IMR-90 (cell line): ENCODE data around the gene TRAF7. TPM values are rescaled to one million over a fixed set of nuclear protein-coding genes. Genes with fewer than 3 reads are reported as not detected.

Experiments used
- ATAC-seq: fragments of 200-7000 bp; cut with Tn5 transposase; 2 replicates; pipeline ENCODE4 v1.9.1; 2020; ENCODE audit warnings: low read depth, mild to moderate bottlenecking, moderate library complexity
- BruUV-seq: library from RNA; stranded (reverse); fragments of 400-500 nt; replicated peaks from 2 replicates; lab custom pipeline; 2021; lab: Mats Ljungman, UMichigan
- CTCF ChIA-PET: fragments of 300-600 bp; formaldehyde crosslinking; extraction: SDS; loops from one replicate; lab custom pipeline; 2021; ENCODE audit warnings: antibody characterized with exemption; lab: Yijun Ruan, JAX
- POLR2A ChIA-PET: fragments of 300-600 bp; sonication (Branson Sonifier 250); formaldehyde crosslinking; loops from one replicate; lab custom pipeline; 2022; ENCODE audit warnings: antibody characterized with exemption; ENCODE audit not compliant: unreplicated experiment; lab: Charles Lee
- DNase-seq: peaks from one replicate; pipeline ENCODE4 v3.0.0; 2013
- H2AFZ ChIP-seq: replicated peaks from 2 replicates; pipeline ENCODE3; 2013; ENCODE audit warnings: low read length, mild to moderate bottlenecking; ENCODE audit not compliant: poor library complexity
- H2AK5ac ChIP-seq: 2 replicates; pipeline ENCODE4 v1.6.1; 2013; ENCODE audit warnings: low read depth, low read length, inconsistent platforms
- H2AK9ac ChIP-seq: replicated peaks from 2 replicates; pipeline ENCODE3; 2013; ENCODE audit warnings: mild to moderate bottlenecking, low read depth, low read length, moderate library complexity; ENCODE audit not compliant: poor library complexity
- H2BK120ac ChIP-seq: 2 replicates; pipeline ENCODE4 v1.6.1; 2013; ENCODE audit warnings: low read depth, low read length, inconsistent platforms
- H2BK15ac ChIP-seq: 3 replicates; pipeline ENCODE4 v1.6.1; 2013; ENCODE audit warnings: low read depth, low read length, inconsistent platforms
- H2BK20ac ChIP-seq: 2 replicates; pipeline ENCODE4 v1.6.1; 2013; ENCODE audit warnings: low read depth, mild to moderate bottlenecking, inconsistent platforms, low read length, moderate library complexity
- H2BK5ac ChIP-seq: 2 replicates; pipeline ENCODE4 v1.6.1; 2013; ENCODE audit warnings: mild to moderate bottlenecking, low read depth, low read length, inconsistent platforms; ENCODE audit not compliant: poor library complexity, severe bottlenecking
- H3K14ac ChIP-seq: replicated peaks from 2 replicates; pipeline ENCODE4 v1.6.1; 2013; ENCODE audit warnings: low read depth, low read length, inconsistent platforms
- H3K18ac ChIP-seq: 2 replicates; pipeline ENCODE4 v1.6.1; 2013; ENCODE audit warnings: low read depth, low read length, control low read depth
- H3K23ac ChIP-seq: 2 replicates; pipeline ENCODE4 v1.6.1; 2013; ENCODE audit warnings: low read depth, low read length, inconsistent platforms
- H3K27ac ChIP-seq: 2 replicates; pipeline ENCODE4 v1.5.1; 2013; ENCODE audit warnings: mild to moderate bottlenecking, control low read depth, low read length; ENCODE audit not compliant: insufficient read depth
- H3K27me3 ChIP-seq: 2 replicates; pipeline ENCODE4 v1.6.1; 2013; ENCODE audit warnings: low read length; ENCODE audit not compliant: control insufficient read depth, insufficient read depth
- H3K36me3 ChIP-seq: 2 replicates; pipeline ENCODE4 v1.6.1; 2013; ENCODE audit warnings: low read length, mixed read lengths; ENCODE audit not compliant: control insufficient read depth, insufficient read depth
- H3K4ac ChIP-seq: 2 replicates; pipeline ENCODE4 v1.6.1; 2013; ENCODE audit warnings: low read depth, low read length, inconsistent platforms
- H3K4me1 ChIP-seq: 2 replicates; pipeline ENCODE4 v1.6.1; 2013; ENCODE audit warnings: low read length, mixed read lengths; ENCODE audit not compliant: control insufficient read depth, insufficient read depth
- H3K4me2 ChIP-seq: 2 replicates; pipeline ENCODE4 v1.6.1; 2013; ENCODE audit warnings: low read depth, mild to moderate bottlenecking, control low read depth, low read length, moderate library complexity
- H3K4me3 ChIP-seq: 2 replicates; pipeline ENCODE4 v1.5.1; 2013; ENCODE audit warnings: low read depth, mild to moderate bottlenecking, control low read depth, low read length, moderate library complexity; ENCODE audit not compliant: insufficient read depth
- H3K56ac ChIP-seq: 2 replicates; pipeline ENCODE4 v1.6.1; 2013; ENCODE audit warnings: low read length, inconsistent platforms; ENCODE audit not compliant: insufficient read depth; ENCODE audit errors: extremely low read depth
- H3K79me1 ChIP-seq, 2 experiments: 2 replicates each; pipeline ENCODE4 v1.6.1; 2013; ENCODE audit warnings: low read length in 2 of 2, inconsistent platforms in 1 of 2, low read depth in 1 of 2
- H3K9ac ChIP-seq: 2 replicates; pipeline ENCODE4 v1.6.1; 2013; ENCODE audit warnings: low read depth, low read length, control low read depth
- H3K9me1 ChIP-seq: 2 replicates; pipeline ENCODE4 v1.6.1; 2013; ENCODE audit warnings: low read length, inconsistent platforms; ENCODE audit not compliant: insufficient read depth
- H3K9me3 ChIP-seq: 2 replicates; pipeline ENCODE4 v1.6.1; 2013; ENCODE audit warnings: low read length; ENCODE audit not compliant: control insufficient read depth, insufficient read depth
- H4K20me1 ChIP-seq: 2 replicates; pipeline ENCODE4 v1.6.1; 2013; ENCODE audit warnings: low read length, inconsistent platforms; ENCODE audit not compliant: insufficient read depth
- H4K5ac ChIP-seq: 2 replicates; pipeline ENCODE4 v1.6.1; 2013; ENCODE audit warnings: mild to moderate bottlenecking, low read depth, low read length, control low read depth
- H4K8ac ChIP-seq, 2 experiments: 2 replicates each; pipeline ENCODE4 v1.6.1; 2013; ENCODE audit warnings: low read depth in 2 of 2, low read length in 2 of 2, control low read depth in 1 of 2, inconsistent platforms in 1 of 2
- H4K91ac ChIP-seq: 2 replicates; pipeline ENCODE4 v1.6.1; 2013; ENCODE audit warnings: low read depth, low read length, inconsistent platforms; ENCODE audit not compliant: insufficient read depth
- BHLHE40 ChIP-seq: fragments of 150-350 bp; IDR thresholded peaks from 2 replicates; pipeline ENCODE4 v1.6.1; 2016; ENCODE audit warnings: mild to moderate bottlenecking, low read depth, low read length
- CHD1 ChIP-seq: IDR thresholded peaks from 2 replicates; pipeline ENCODE4 v1.6.1; 2012; ENCODE audit warnings: low read depth, low read length, improper control_type of control experiment
- CTCF ChIP-seq: conservative IDR thresholded peaks from 2 replicates; pipeline ENCODE4 v1.5.1; 2012; ENCODE audit warnings: mild to moderate bottlenecking, low read depth, low read length, improper control_type of control experiment
- FOS ChIP-seq: fragments of 150-350 bp; IDR thresholded peaks from 2 replicates; pipeline ENCODE4 v1.6.1; 2016; ENCODE audit warnings: low read depth, low read length
- MAFK ChIP-seq: IDR thresholded peaks from 2 replicates; pipeline ENCODE4 v1.6.1; 2012; ENCODE audit warnings: low read depth, low read length, improper control_type of control experiment
- MAZ ChIP-seq: IDR thresholded peaks from 2 replicates; pipeline ENCODE4 v1.6.1; 2012; ENCODE audit warnings: low read depth, mild to moderate bottlenecking, low read length, improper control_type of control experiment, moderate library complexity, borderline replicate concordance
- MXI1 ChIP-seq: IDR thresholded peaks from 2 replicates; pipeline ENCODE4 v1.6.1; 2012; ENCODE audit warnings: low read depth, mild to moderate bottlenecking, low read length, moderate library complexity, borderline replicate concordance
- POLR2A ChIP-seq: IDR thresholded peaks from 2 replicates; pipeline ENCODE4 v1.6.1; 2012; ENCODE audit warnings: mild to moderate bottlenecking, low read depth, low read length
- RAD21 ChIP-seq: IDR thresholded peaks from 2 replicates; pipeline ENCODE4 v1.6.1; 2012; ENCODE audit warnings: low read length, improper control_type of control experiment
- RCOR1 ChIP-seq: IDR thresholded peaks from 2 replicates; pipeline ENCODE4 v1.6.1; 2012; ENCODE audit warnings: mild to moderate bottlenecking, low read length, improper control_type of control experiment; ENCODE audit not compliant: insufficient replicate concordance
- RFX5 ChIP-seq: IDR thresholded peaks from 2 replicates; pipeline ENCODE4 v1.8.0; 2012; ENCODE audit warnings: low read depth, mild to moderate bottlenecking, low read length, moderate library complexity
- SMC3 ChIP-seq: fragments of 150-350 bp; IDR thresholded peaks from 2 replicates; pipeline ENCODE4 v1.6.1; 2016; ENCODE audit warnings: low read depth, mild to moderate bottlenecking, antibody characterized with exemption, low read length, moderate library complexity
- WGBS, 2 experiments: methylation state at CpG; one replicate each; pipeline versions ENCODE4 v1.1.5 to v1.1.7; 2013; ENCODE audit warnings: missing lambda C conversion rate in 2 of 2; ENCODE audit not compliant: insufficient read length in 1 of 2; ENCODE audit errors: extremely low coverage in 2 of 2; 5-methylcytosine and 5-hydroxymethylcytosine counted together
- dilution Hi-C: fragments of 300-500 bp; cut with HindIII; formaldehyde crosslinking; loops from one replicate; pipeline ENCODE4 v1.14.3; 2018; ENCODE audit warnings: low sequenced_read_pairs; ENCODE audit not compliant: unreplicated experiment
- in situ Hi-C: fragments of 300-500 bp; cut with MboI; formaldehyde crosslinking; loops from 3 replicates; pipeline ENCODE4 v1.14.3; 2019; ENCODE audit warnings: low sequenced_read_pairs, inconsistent platforms, mixed read lengths
- intact Hi-C: fragments of 100-400 bp; cut with micrococcal nuclease; formaldehyde crosslinking; loops from 2 replicates; pipeline ENCODE4 v1.10.0; 2022
- polyA plus RNA-seq, 3 experiments: library from polyadenylated mRNA; depleted of rRNA; stranded (reverse); fragments of >200 nt; gene quantifications; 2 replicates each; pipeline ENCODE4 v1.2.3, GENCODE V29; 2012; ENCODE audit warnings: low replicate concordance in 1 of 3
- total RNA-seq: library from RNA; depleted of rRNA; stranded (reverse); fragments of >200 nt; gene quantifications from 2 replicates; pipeline ENCODE4 v1.2.3, GENCODE V29; 2012
- TF ChIP-seq, protein P1 (sequence below): fragments of 150-350 bp; IDR thresholded peaks from 2 replicates; pipeline ENCODE4 v1.6.1; 2017; ENCODE audit warnings: mild to moderate bottlenecking, antibody characterized with exemption, low read length, low read depth

TRAF7 gene
- total and polyA plus RNA-seq, 2 of the 4 experiments (the other 2 are of a cell fraction): 29.6 to 52.6 TPM

- Histone ChIP-seq H4K8ac (no peak overlapping the region), H3K79me1 (no peaks in the 10 kb centered on the region), H3K36me3 (no peaks in the 10 kb centered on the region), H2BK120ac (no peak overlapping the region), H2BK20ac (no peak overlapping the region), H3K9ac (no peak overlapping the region), H3K23ac (no peak overlapping the region), H4K91ac (no peak overlapping the region), H3K9me1 (peaks cover 3% of the 10 kb centered on the region; the same call in 1 of the 2 replicates), H3K4me2 (no peak overlapping the region), H3K14ac (no peak overlapping the region), H3K4me3 (no peak overlapping the region), H3K4ac (no peak overlapping the region), H3K9me3 (no peaks in the 10 kb centered on the region), H2AFZ (no peak overlapping the region), H4K20me1 (peaks cover 7% of the 10 kb centered on the region; the same call in 1 of the 2 replicates), H4K5ac (no peak overlapping the region), H2AK9ac (no peak overlapping the region), H3K18ac (no peak overlapping the region), H2AK5ac (no peak overlapping the region), H3K27ac (no peak overlapping the region), H2BK5ac (no peak overlapping the region), H3K27me3 (no peaks in the 10 kb centered on the region; the same call in 1 of the 2 replicates), H3K4me1 (no peaks in the 10 kb centered on the region), H2BK15ac (no peak overlapping the region), H3K56ac (no peak overlapping the region)
- ChIA-PET POLR2A (interaction anchor here (0.8 kb wide), 1 partner anchor 31 kb away, joined by 6 read pairs; the partner anchor contains the start of gene TRAF7), CTCF (no interaction called here)
- DNase-seq: no peak
- intact Hi-C loops: no loop called here
- WGBS, 2 experiments: 81% methylated on average over 10 of the region's 13 CpGs; no CpG with 5 or more reads in 1 of the 2 experiments
- in situ Hi-C loops: no loop called here
- BruUV-seq: no TSS peak
- dilution Hi-C loops: no loop called here
- ATAC-seq: no peak
- TF ChIP-seq MXI1 (no peak), POLR2A (no peak), RAD21 (no peak), MAFK (no peak), SMC3 (no peak), CHD1 (no peak), BHLHE40 (no peak), FOS (no peak), RCOR1 (no peak), MAZ (no peak), CTCF (no peak), RFX5 (no peak)
- TF ChIP-seq, protein P1, sequence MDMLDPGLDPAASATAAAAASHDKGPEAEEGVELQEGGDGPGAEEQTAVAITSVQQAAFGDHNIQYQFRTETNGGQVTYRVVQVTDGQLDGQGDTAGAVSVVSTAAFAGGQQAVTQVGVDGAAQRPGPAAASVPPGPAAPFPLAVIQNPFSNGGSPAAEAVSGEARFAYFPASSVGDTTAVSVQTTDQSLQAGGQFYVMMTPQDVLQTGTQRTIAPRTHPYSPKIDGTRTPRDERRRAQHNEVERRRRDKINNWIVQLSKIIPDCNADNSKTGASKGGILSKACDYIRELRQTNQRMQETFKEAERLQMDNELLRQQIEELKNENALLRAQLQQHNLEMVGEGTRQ: no peak
These were observed 30.5 kb downstream of the TRAF7 start for GRCh38 chr16:2186064-2186463.
